Heart left ventricle (tissue), 13 donors: ENCODE measurements around the gene ADGRB2.

Experiments used
- POLR2A ChIP-seq, 2 donors: fragments of 450-650 bp; IDR thresholded peaks; one replicate each; pipeline ENCODE4 v1.6.1; 2017; ENCODE audit warnings: antibody characterized with exemption in 2 of 2, mild to moderate bottlenecking in 2 of 2, moderate library complexity in 2 of 2
- TF ChIP-seq, protein P1 (sequence below), 12 donors: fragments of 200-600 bp; sonication (generic) in 4 of 12; IDR thresholded peaks; one replicate each; pipeline versions ENCODE4 v1.5.0 to v1.8.0; 2018 to 2022; ENCODE audit warnings: antibody characterized with exemption in 12 of 12, mild to moderate bottlenecking in 5 of 12
- donor health status: ischemic (EF 13 %, LVEDD 7.1; RV severe dilation, severe dysfunction).
- donor health status: DM: no; HTN: yes; CAD: no.
- donor health status: DM: no; HTN: no; CAD: no.
- donor health status: ischemic (EF 25% LVEDD 6.9; RV normal size, moderate dysfunction).
- donor health status: ischemic (EF 25% LVEDD 5.7; RV mildly dilated, moderate dysfunction).
- donor health status: ischemic (EF 35%, LVEDD 5.7; RV mildly dilated, moderate dysfunction).
- donor health status: nonischemic (EF 11% LVEDD 7.7; RV severe dilation, severe dysfunction).
- donor health status: DM: yes; HTN: yes; CAD: no.
- donor health status: PGD.
- donor health status: ischemic (EF 29% LVEDD 5.4; RV normal size, mild dysfunction).
- donor health status: nonischemic (EF 23%, LVEDD 6.1; RV moderate dilation, normal function).

DNA sequence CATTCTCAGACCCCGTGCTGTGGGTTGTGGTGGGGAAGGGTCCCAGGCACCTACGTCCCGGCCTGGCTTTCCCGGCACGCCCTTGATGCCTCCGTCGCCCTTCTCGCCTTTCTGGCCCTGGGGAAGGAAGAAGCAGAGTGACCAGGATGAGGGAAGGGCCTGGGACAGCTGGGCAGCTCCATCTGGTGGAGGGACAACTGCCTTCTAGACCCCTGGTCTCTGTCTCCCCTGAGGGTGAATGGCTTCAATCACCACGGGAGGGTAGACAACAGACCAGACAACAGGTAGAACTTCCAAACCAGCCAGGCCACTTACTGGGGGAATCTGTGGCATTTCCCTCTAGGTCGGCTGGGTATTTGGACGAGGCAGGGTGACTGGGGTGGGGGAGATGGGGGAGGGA, 72.2 kb downstream of the ADGRB2 start:
- TF ChIP-seq, protein P1, sequence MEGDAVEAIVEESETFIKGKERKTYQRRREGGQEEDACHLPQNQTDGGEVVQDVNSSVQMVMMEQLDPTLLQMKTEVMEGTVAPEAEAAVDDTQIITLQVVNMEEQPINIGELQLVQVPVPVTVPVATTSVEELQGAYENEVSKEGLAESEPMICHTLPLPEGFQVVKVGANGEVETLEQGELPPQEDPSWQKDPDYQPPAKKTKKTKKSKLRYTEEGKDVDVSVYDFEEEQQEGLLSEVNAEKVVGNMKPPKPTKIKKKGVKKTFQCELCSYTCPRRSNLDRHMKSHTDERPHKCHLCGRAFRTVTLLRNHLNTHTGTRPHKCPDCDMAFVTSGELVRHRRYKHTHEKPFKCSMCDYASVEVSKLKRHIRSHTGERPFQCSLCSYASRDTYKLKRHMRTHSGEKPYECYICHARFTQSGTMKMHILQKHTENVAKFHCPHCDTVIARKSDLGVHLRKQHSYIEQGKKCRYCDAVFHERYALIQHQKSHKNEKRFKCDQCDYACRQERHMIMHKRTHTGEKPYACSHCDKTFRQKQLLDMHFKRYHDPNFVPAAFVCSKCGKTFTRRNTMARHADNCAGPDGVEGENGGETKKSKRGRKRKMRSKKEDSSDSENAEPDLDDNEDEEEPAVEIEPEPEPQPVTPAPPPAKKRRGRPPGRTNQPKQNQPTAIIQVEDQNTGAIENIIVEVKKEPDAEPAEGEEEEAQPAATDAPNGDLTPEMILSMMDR (IDR thresholded peaks at IDR 0.05) = no peak
- no peak for TF ChIP-seq POLR2A (IDR thresholded peaks at IDR 0.05)
